ENCODE data around the gene RASA3.

- TF ChIP-seq EGR1 (conservative IDR thresholded peaks at IDR 0.05) (no peak), ZNF512 (tag; IDR thresholded peaks at IDR 0.05) (no peak)
Observed at GRCh38 chr13:114166381-114167131, 34.1 kb upstream of the RASA3 start.

All from K562 (cell line).